GM19324 (cell line): ENCODE measurements around the gene BANP.
"Not testable (repeated sequence)": the region's sequence is repeated elsewhere in the genome, so short reads cannot be mapped to it uniquely, and the experiment has no call there.

ENCODE experiments used
- ATAC-seq: cut with Tn5 transposase; IDR thresholded peaks from one replicate; pipeline ENCODE4 v1.9.1; 2021; ENCODE audit warnings: mild to moderate bottlenecking, moderate library complexity; ENCODE audit not compliant: unreplicated experiment, low FRiP score

The BANP gene

DNA sequence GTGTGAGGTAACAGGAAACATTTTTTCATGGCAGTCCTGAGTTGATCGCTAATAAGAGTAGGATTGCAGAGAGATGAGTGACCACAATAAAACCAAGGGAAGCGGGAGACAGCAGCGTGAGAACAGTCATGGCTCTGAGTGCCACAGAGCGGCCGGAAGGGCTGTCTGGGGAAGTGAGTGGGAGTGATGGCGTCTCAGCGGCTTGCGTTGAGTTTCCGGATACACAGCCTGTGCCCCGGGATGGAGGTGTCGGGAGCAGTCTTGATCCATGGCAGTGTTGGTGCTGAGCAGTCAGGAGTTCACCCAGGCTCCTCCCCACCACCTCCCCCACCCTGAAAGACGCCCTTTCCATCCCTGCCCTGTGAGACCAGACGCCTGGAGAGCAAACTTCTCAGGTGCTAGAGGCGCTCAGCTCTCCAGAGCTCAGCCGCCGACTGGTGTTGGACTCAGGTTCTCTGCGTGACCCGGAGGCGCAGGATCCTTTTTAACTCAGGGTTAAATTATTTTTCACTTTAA is 59.8 kb downstream of the BANP start:
- ATAC-seq = no peak

DNA sequence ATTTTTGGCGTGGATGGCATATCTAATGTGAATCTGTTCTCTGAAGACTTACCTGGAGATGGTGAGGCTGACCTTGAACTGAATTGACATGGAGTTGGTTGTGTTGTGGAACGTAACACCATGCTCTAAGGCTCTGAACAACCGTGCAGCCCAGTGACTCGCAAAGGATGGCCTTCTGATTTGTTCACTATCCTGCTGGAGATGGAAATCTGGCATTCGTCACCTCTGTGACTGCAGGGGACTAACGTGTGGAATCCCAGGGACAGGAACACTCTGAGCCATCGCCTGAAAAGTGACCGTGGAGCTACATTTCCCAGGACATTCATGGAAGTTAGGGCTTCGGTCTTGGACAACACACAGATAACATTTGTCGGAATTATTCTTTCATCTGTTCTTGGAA is 61.1 kb downstream of the BANP start:
- no peak for ATAC-seq

DNA sequence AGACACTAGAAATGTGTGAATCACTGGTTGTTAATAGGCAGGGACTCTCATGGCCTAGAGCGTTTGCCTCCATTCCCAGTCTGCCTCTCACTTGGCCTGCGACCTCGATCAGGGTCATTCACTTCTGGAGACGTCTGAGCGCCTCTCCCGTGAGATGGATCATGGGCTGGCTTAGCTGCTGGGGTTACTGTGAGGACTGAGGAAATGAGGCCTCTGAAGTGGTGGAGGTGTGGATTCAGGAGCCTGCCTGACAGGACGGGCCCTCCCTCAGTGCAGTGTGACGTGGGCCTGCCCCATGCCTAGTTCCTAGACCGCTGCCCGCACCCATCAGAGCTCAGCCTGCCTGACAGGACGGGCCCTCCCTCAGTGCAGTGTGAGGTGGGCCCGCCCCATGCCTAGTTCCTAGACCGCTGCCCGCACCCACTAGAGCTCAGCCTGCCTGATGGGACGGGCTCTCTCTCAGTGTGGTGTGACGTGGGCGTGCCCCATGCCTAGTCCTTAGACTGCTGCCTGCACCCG is 61.9 kb downstream of the BANP start:
- no peak for ATAC-seq

DNA sequence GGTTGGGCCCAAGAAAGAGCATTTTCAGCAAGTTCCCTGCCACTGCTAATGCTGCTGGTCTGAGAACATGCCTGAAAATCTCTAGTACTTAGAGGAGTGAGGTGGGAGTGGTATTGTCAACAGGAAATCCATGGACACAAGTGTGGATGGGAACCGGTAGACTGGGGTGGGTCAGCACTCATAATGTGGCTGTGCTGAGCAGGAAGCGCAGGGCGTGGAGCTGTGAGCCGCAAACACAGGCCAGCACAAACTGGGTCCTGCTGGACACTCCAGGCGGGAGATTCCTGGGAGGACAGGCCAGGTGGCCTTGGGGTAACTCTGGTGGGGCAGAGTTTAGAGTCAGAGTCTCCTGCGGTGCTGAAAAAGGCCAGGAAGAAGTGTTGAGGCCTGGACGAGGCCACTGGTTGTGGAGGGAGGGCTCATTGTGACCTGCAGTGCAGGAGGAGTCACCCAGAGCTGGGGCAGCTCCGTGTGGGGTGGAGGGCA is 62.6 kb downstream of the BANP start:
- ATAC-seq = no peak

DNA sequence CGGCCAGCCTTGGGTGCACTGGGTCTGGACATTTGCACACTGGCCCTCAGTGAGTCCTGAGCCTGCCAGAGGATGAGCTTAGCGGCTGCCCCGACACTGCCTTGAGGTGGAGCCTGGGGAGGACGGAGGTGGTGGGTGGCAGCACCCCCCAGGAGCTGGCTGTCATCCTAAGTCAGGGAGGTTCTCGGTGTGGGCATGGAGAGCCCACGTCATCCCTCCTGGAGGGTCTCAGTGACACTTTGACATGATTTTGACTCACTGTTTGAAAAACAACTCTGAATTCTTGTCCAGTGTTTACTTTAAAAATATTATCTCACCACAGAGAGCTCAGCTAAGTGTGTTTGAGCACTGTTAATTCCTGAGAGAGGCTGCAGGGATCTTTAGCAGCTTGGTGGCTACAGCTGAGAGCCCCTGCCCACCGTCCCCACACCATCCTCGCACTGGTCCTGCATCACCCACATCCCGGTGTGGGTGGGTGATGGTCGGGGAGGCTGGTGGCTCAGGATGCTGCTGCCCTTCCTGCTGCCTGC is 63.1 kb downstream of the BANP start:
- ATAC-seq = no peak

DNA sequence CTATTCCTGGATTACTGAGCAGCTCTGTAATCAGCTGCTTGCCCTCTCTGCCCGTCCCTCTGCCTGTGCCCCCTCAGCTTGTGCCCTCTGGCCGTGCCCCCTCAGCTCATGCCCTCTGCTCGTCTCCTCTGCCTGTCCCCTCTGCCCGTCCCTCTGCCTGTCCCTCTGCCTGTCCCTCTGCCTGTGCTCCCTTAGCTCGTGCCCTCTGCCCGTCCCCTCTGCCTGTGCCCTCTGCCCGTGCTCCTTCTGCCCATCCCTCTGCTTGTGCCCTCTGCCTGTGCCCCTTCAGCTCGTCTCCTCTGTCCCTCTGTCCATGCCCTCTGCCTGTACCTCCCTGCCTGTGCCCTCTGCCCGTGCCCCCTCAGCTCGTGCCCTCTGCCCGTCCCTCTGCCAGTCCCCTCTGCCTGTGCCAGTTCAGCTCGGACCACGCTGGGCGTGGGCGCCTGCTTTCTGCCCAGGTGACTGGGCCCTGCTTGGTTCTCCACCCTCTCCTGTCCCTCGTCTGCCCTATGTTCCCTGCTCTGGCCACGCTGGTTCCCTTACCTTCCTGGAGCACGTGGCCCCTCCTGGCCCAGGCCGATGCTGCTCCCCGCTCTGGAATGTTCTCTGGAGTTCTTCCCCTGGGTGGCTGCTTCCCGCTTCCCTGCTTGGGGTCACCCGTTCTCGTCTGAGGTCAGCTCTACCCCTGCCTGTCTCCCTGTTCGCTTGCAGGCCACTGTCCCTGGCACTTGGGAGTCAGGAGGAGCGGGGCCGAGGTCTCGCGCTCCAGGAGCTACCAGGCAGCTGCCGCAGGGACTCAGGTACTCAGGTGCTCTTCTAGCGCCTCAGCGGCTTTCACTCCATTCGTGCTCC is 63.9 kb downstream of the BANP start:
- ATAC-seq = no peak

DNA sequence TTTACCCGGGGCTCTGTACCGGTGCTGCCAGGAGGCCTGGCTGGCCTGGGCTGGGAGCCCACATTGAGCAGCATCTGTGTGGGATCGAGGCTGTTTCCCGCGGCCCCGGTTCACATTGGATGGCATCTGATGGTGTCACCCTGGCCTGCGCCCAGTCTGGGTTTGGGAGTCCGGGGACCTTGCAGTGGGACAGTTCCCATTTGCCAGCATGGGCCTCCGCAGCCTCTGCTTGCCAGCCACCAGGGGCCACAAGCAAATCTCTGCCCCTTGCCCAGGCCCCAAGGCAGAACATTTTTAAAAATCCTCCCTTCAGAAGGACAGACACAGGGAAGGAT is 64.5 kb downstream of the BANP start:
- ATAC-seq = no peak

DNA sequence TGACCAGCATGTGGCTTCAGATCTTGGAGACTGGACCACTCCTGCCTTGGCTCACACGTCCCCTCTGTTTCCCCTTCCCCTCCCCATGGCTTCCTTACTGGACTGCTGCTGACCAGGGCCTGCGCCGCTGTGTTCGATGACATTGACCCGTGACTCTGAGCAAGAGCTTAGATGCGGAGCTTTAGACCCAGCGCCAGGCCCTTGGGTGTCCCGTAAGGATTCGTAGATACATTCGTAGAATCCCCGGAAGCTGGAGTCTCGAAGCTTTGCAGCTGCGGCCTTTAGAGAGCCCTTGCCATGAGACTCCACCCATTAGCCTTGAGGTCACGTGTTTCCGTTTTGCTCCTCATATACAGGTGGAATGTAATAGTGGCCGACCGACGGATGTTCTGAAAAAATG is 65.2 kb downstream of the BANP start:
- not testable (repeated sequence) for ATAC-seq

DNA sequence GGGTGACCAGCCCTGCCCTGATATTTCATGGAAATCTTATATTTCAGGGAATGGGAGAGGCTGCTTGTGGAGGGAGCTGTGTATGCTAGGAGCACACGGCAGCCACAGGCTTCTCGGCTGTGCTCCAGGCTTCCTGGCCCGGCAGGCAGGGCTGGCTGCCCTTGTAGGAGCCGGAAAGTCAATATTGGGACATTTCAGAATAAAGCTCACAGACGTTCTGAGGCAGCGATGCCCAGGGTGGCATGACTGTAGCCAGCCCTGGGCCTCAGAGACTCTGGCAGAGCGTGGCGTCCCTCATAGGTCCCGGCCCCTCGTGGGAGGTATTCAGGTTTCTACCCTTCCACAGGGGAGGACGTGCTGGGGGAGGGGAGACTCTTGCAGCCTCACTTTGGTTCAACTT is 65.7 kb downstream of the BANP start:
- ATAC-seq = no peak

DNA sequence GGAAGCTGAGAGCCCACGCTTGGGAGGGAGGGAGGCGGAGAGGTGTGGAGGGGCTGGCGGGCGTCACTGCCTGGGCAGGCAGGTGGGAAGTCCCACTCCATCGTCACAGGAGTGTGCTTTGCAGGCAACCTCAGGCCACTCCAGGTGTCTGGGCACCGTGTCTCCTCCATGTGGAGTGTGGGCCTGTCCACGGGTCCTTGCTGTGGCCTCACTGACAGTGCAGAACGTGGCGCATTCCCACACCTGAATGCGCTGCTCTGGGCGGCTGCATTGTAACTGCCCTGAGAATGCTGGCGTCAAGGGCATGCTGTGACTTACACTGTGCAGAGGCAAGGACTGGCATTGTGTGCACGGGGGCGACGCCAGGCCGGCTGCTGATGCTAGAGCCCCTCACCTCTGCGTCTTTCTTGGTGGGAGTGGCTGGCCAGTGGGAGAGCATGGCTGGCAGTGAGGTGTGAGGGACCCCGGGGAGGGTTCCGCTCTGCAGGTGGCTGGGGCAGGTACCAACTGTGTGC is 66.4 kb downstream of the BANP start:
- no peak for ATAC-seq

DNA sequence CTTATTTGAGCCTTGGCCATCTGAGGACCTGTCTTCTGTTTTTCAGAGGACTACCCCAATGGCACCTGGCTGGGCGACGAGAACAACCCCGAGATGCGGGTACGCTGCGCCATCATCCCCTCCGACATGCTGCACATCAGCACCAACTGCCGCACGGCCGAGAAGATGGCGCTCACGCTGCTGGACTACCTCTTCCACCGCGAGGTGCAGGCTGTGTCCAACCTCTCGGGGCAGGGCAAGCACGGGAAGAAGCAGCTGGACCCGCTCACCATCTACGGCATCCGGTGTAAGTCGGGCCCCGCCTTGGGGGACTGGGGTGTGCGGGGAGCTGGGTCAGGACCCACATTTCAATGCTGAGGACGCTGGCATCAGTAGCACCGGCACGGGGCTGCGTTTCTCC is 67.1 kb downstream of the BANP start:
- ATAC-seq = not testable (repeated sequence)

DNA sequence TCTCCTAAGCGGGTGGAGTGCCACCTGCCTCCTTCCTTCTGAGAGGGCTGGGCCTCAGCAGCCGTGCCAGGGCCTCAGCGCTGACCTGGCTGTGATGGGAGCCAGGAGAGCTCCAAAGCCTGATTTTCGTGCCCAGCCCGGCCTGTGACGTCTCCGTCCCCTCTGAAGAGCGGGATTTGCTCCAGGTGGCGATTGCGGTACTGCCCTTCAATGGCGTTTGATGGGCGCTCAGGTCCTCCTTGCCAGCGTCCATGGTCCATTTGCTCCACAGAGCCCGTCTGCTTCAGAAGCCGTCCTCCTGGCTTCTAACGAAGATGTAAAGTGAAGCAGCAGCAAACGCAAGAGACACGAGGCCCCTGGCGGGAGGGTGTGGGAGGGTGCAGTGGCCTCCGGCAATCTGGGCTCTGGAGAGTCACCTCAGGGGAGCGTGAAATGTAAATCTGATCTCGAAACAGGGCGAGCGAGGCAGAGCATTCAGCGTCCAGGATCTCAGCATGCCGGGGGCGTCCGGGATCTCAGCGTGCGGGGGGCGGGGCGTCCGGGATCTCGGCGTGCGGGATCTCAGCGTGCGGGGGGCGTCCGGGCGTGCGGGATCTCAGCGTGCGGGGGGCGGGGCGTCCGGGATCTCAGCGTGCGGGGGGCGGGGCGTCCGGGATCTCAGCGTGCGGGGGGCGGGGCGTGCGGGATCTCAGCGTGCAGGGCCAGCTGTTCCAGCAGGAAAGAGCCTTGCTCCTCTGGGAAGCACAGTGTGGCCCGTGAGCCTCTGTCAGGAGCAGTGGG is 68.0 kb downstream of the BANP start:
- not testable (repeated sequence) for ATAC-seq

DNA sequence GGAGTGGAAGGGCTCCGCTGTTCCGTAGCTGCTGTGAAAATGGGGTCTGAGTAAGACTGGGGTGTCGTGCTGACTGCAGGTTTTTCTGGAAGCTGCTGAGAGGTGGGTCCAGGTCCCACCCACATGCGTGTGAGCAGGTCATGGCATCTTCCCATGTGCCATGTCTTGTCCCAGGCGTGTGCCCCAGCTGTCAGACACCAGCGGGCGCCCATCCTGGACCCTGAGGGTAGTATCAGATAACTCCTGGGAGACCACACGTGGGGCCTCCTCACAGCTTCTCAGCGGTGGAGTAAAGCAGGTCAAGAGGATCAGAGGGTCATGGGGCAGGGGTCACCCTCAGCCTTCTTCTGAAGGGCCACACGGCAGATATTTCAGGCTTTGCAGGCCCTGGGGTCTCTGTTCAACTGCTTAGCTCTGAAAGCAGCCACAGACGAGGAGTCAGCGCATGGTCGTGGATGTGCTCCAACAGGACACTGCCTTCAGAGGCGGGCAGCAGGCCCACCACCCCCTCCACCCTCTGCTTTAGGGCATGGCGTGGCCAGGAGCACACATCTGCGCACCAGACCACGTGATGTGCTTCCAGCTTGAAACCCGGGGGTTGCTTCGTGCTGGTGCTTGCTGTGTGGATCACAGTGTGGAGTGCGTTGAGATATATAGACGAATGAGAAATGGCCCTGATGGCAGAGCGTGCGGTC is 68.7 kb downstream of the BANP start:
- no peak for ATAC-seq

DNA sequence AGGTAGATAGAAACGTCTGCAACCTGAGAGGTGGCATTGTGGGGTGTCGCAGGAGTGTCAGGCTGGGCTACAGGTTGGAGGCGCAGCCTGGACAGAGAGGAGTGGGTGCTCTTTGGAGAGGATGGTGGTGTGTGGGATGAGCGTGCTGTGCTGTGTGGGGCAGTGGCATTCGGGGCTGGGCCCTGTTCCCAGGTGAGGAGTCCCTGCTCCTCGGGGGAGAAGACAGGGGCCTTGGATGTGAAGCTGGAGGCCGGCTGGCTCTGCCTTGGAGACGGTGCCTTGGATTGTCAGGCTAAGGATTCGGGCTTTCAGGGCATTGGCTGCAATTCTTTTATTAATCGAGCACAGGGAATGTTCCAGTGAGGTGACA is 69.3 kb downstream of the BANP start:
- ATAC-seq = no peak

DNA sequence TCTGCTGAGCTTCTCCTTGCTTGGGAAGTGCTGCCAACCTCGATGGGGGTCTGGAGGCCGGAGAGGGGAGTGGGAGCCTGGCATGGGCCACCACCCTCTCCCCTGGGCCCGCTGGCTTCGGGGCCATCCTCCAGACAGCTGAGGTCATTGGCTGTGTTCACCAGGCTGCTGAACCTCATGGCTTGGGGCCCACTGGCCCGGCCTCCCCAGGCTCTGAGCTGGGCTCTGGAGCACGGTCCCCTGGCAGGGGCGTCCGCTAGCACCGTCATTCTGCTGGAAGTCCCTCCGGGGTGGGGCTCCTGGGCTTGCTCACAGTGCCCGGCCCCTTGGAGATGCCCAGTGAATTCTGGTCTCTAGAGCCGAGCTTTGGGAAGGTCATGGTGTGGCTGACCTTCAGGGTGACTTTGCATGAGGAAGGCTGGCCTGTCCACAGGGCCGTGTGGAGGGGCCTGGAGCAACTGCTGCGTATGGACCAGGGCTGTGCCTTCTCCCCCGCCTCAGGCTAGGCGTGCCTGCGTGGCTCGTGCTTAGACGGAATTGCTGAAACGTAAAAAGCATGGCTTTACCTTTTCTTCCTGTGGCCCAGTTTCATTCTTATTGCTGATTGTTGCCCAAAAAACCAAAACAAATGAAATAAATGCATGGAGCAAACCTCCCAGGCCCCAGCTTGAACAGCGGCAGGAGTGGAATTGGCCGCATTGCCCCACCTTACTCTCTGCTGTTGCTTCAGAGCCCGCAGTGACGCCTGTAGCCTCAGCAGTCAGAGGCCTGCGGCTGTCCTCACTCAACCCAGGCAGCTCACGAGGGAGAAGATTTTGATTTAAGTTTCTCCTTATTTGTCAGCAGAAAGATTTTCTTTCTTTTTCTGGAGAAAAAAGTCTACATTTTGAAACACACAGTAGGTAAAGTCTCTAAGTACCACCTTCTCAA is 70.1 kb downstream of the BANP start:
- not testable (repeated sequence) for ATAC-seq

DNA sequence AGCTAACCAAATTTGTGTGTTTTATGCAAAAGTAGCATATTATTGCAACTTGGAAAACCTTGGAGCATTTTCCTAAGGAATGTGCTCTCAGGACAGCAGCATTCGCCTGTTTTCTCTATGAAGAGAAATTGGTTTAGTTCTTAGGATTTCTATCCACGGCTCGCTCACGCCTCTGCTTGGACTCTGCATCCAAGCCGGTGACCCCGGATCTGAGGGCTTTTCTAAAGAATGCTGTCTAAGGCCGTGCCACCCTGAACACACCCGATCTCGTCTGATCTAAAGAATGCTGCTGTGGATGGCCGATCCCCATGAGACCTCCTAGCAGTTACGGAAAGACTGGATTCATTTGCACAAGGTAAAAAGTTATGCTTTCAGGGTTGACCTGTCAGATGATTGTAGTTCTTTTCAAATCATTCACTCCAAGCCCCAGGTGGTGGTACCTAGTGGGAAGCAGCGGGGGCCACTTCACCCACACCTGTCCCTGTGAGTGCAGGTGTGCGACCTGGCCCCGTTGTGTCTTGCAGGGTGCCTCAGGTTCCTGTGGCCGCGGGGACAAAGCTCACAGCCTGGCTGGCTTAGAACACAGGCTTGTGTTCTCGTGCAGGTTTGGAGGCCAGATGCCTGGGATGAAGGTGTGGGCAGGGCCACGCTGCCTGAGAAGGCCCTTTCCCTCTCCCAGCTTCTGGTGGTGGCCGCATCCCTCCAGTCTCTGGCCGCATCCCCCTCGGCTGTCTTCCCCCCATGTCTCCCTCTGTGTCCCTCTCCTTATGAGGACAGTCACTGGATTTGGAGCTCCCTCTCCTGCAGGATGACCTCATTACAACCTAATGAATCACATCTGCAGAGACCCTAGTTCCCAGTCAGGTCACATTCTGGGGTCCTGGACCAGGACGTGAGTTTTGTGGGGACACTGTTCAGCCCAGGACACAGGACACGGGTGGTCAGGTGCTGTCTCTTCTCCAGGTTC is 71.1 kb downstream of the BANP start:
- no peak for ATAC-seq

DNA sequence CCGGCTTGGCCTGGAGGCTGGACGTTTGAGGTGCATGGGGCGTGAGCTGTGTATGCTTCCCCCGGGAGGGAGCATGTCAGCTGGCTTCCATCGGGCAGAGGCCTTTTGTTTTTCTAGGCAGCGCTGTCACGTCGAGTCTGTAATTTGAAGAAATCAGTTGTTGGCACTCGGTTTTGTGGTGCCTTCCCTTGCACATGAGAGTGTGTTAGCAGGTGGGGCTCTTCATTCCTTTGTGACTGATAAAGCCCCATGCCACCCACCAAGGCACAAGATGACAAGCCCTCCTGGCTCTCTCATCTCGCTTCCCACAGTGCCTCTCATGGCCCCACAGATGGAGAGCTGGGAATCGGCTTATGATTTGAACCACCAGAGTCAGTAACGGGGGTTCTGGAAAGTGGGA is 72.1 kb downstream of the BANP start:
- ATAC-seq = no peak

DNA sequence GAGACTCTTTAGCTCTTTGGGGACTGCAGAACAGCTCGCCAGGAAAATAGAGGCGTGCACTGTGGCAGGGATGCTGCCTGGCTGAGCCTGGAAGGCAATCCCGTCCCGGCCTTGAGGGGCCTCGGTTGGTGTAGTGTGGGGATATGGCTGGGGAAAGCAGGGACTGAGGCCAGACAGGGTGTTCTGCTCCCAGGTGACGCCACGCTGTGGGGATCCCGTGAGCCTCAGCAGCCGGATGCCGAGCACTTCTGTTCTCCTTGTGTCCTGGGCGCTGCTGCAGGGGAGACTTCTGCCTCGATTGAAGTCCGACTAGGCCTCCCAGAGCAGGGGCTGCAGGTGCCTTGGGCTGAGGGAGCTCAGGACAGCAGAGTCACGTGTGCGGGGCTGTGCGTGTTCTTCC is 72.6 kb downstream of the BANP start:
- ATAC-seq = no peak
